Subcutaneous adipose tissue (tissue), 4 donors: ENCODE data around the gene KIAA0930. TPM values are rescaled to one million over a fixed set of nuclear protein-coding genes. Genes with fewer than 3 reads are reported as not detected.

ENCODE experiments used
- total RNA-seq, 4 donors: library from RNA; depleted of rRNA; stranded (reverse); fragments of >200 nt; gene quantifications; one replicate each; pipeline ENCODE4 v1.1.0, GENCODE V29; 2016
- TF ChIP-seq, protein P1 (sequence below): fragments of 450-650 bp; IDR thresholded peaks from one replicate; pipeline ENCODE4 v1.5.1; 2016; ENCODE audit warnings: low read depth, mild to moderate bottlenecking, control low read depth, antibody characterized with exemption, moderate library complexity

KIAA0930 gene
- total RNA-seq, 4 donors from 2014 or later = 20.1 to 69.7 (median 36.0) TPM

DNA sequence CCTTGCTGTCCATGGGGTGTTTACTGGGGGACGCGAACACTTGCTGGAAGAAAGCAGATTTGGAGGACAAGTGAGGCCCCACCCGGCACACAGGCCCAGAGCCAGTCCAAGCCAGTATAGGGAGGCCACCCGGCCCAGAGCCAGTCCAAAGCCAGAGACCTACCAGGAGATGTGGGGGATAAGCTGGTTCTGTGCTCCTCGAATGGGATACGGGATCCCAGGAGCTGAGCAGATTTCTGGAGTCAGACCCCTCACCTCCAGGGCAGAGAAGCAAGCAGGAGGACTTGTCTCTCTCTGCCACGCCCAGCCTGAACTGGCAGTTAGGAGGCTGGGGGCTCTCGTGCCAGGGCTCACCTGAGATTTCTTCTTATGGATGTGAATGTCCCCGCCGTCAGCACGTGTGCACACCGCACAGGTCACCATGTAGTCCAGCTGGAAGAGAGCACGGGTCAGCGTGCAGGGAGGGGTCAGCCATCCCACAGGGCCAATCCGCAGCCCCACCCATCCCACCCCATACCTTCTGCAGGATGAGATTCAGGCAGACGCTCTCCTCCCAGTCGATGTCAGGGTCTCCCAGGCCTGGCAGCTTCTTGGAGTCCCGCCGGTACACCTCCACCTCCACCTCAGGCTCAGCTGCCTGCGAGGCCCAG lies 35.3 kb downstream of the KIAA0930 start:
- TF ChIP-seq, protein P1, sequence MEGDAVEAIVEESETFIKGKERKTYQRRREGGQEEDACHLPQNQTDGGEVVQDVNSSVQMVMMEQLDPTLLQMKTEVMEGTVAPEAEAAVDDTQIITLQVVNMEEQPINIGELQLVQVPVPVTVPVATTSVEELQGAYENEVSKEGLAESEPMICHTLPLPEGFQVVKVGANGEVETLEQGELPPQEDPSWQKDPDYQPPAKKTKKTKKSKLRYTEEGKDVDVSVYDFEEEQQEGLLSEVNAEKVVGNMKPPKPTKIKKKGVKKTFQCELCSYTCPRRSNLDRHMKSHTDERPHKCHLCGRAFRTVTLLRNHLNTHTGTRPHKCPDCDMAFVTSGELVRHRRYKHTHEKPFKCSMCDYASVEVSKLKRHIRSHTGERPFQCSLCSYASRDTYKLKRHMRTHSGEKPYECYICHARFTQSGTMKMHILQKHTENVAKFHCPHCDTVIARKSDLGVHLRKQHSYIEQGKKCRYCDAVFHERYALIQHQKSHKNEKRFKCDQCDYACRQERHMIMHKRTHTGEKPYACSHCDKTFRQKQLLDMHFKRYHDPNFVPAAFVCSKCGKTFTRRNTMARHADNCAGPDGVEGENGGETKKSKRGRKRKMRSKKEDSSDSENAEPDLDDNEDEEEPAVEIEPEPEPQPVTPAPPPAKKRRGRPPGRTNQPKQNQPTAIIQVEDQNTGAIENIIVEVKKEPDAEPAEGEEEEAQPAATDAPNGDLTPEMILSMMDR = no peak

DNA sequence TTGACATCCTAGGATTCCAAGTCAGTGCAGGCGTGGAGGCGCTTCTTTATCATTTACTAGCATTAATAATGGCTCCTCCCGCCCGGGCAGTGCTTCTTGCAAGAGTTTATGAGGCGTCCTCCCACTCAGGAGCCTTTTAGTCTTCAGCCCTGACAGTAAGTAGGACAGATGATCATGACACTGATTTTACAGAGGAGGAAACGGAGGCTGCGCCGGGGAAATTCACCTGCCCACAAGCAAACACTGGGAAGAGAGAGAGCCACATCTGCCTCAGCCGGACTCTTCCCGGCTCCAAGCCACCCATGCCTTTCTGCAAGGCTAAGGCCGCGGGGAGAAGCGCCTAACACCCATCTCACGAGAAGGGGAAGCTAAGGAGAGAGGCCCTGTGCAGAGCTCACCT lies 35.9 kb downstream of the KIAA0930 start:
- TF ChIP-seq, protein P1 = no peak

DNA sequence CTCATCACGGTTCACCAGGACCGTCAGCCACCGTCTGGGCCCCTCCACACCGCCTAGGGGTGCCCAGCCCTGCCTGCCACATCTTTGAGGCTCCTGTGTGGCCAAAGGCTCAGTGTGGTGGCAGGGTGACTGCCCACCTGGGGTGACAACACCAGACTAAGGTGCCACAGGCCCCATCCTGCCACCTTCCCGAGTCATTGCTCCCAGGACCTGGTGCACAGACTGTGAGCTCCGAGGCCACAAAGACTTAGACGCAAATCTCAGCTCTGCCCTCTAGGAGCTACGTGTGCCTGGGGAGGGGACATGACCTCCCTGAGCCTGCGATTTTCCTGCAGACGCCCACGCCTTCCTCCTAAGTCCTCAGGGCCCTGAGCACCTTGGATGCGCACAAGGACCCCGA lies 36.5 kb downstream of the KIAA0930 start:
- TF ChIP-seq, protein P1 = no peak

DNA sequence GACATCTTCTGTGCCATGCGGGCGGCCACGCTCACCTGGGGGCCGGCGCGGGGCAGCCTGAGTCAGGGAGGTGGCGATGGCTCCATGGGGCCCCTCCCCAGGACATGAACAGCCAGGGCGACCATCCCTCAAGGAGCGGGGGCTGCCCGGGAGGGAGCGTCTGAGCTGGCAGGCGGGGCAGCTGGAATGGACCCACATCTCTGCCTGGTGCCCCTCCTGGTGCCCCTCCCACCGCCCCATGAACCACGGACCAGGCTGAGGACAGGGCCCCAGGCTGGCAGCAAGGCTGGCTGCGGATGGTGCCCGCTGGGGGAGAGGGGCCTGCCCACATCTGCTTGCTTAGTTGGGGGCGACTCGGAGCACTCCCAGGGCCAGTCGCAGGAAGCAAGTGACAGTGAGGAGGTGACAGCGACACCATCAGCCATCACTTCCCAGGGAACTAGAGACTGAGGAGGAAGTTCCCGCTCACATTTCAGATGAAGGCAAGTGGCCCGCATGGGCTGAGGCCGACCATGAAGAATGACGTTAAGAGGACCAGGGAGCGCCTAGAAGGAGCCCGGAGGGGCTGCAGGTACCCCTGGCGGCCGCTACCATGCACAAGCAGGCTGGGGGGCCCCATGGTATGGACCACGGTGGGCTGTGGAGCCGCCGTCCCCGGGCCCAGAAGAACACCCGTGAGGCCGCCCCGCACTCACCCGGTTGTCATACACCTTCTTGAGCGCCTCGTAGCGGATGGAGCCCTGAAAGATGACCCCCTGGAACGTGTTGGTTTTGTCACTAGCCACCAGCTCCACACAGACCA lies 37.3 kb downstream of the KIAA0930 start:
- TF ChIP-seq, protein P1 = no peak

DNA sequence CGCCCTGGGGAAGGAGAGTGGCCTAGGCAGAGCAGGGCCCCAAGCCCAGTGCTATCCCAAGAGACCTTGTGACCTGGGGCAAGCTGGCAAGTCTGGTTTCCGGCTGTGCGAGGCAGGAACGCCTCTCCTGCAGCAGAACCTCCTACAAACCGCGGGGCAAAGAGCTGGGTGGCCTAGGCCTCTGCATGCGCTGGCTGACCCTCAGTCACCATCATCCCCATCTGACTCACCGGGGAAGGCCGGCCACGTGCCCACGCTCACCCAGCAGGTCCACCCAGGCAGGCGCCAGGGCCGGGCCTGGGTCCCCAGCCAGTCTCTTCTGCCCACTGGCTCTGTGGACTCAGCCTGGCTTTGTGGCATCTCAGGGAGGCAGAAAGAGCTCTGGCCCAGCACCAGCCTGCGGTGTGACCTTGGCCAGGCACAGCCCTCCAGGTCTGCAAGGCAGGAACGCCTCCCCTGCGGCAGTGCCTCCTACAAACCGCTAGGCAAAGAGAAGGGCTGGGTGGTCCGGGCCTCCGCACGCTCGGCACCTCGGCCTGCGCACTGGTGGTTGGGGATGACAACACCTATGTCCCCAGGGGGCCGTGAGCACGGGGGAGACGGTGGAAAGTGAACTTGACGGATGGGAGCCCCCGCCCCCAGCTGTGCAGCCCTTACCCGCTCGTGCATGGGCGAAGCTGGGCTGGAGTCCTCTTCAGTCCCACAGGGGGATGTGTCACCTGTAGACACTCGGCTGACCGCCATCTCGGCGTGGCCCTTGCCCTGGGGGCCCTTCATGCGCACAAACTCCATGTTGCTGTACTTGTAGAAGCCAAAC lies 38.2 kb downstream of the KIAA0930 start:
- TF ChIP-seq, protein P1 = no peak

DNA sequence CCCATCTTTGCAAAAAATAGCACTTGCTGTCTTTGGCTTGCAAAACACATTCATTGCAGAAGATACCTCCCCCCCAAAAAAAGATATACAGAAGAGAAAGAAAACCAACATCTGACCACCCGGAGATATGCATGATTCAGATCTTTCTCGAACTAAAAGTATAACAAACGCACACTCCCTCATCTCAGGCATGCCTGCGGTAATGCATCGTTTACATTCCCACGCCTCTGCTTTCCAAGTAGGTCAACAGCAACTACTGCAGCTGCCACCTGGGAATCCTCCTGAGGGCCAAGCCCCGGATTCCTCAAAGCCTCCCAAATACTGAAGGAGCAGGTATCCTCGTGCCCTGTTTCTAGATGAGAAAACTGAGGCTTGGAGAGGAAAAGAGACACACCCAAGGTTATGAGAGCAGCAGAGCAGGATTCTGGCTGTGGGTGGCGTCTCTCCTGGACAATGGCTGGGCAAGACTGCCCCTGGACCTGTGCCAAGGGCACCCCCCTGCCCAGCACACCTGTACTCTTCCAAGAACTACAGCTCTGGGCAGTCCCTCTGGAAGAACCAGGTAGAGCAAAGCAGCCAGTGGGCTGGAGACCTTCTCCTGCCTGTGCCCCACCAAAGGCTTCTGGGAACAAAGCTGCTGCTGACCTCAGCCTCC lies 38.9 kb downstream of the KIAA0930 start:
- TF ChIP-seq, protein P1 = no peak
